Measurements from ENCODE around the gene JADE2. TPM values are rescaled to one million over a fixed set of nuclear protein-coding genes. Genes with fewer than 3 reads are reported as not detected.

JADE2 gene
- total RNA-seq, 6 experiments from 2014 or later: 6.1 to 14.8 (median 8.4) TPM

DNA sequence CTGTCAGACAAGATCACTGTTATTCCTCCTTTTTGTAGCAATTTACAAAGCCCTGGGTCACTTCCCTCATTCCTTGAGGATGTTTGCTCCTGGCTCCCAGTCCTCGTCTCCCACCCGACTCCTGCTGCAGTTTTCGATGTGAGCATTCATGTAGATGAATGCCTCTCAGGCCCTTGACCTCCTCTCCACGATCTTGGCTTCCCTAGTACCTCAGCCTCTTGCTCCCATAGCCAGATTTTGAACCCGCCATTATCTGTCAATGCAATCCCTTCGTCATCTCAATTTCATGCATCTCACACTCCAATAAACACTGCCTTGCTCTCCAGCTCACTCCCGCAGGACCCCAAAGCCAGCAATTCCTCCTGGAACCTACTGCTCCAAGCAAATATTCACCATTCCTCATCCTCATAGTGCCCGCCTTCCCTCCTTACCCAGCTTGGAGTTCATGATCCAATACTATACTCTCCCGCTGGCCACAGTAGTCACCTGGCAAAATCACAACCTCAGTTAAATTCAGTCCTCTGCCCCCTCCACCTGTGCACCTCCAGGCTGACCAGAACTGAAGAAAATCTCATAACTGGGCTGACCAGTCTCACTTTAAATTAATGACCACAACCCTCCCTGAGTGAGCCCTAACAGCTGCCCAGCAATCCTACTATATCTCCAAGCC lies 35.1 kb upstream of the JADE2 start:
- intact Hi-C loops (cut with DNase I): no loop called here
- DNase-seq (peak in 1 of 3 donors; percentile 23), ATAC-seq (peak in 1 of 4 donors; percentile 26)
- no peaks in the 10 kb centered on the region for H3K27me3 ChIP-seq
- no peak overlapping the region for H3K4me3 ChIP-seq
- H3K27ac ChIP-seq: no peak overlapping the region
- 75% methylated on average over 7 of the region's 9 CpGs for WGBS (ENCODE audit: insufficient coverage, low coverage, low lambda C conversion rate, missing lambda C conversion rate)
- no peak for TF ChIP-seq POLR2A (IDR thresholded peaks at IDR 0.05)
- TF ChIP-seq, protein P1, sequence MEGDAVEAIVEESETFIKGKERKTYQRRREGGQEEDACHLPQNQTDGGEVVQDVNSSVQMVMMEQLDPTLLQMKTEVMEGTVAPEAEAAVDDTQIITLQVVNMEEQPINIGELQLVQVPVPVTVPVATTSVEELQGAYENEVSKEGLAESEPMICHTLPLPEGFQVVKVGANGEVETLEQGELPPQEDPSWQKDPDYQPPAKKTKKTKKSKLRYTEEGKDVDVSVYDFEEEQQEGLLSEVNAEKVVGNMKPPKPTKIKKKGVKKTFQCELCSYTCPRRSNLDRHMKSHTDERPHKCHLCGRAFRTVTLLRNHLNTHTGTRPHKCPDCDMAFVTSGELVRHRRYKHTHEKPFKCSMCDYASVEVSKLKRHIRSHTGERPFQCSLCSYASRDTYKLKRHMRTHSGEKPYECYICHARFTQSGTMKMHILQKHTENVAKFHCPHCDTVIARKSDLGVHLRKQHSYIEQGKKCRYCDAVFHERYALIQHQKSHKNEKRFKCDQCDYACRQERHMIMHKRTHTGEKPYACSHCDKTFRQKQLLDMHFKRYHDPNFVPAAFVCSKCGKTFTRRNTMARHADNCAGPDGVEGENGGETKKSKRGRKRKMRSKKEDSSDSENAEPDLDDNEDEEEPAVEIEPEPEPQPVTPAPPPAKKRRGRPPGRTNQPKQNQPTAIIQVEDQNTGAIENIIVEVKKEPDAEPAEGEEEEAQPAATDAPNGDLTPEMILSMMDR (IDR thresholded peaks at IDR 0.05): no peak
- no peaks in the 10 kb centered on the region for H3K36me3 ChIP-seq
- H3K9me3 ChIP-seq: no peaks in the 10 kb centered on the region
- H3K4me1 ChIP-seq: no peaks in the 10 kb centered on the region

DNA sequence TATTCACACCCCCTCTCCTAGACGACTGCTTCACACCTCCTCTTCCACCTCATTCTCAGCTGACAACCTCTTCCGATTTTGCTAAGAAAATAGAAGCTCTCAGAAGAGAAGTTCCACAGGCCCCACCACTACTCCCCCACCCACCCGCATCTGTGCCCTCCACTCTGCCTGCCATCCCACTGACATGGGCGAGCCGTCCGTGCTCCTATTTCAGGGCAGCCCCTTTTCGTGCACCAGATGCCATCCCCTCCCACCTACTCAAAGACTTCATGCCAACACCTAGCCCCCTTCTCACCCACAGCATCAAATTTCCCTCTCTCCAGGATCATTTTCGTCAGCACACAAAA lies 34.6 kb upstream of the JADE2 start:
- Histone ChIP-seq H3K4me1 (no peaks in the 10 kb centered on the region), H3K9me3 (no peaks in the 10 kb centered on the region), H3K4me3 (no peak overlapping the region), H3K27me3 (no peaks in the 10 kb centered on the region), H3K27ac (no peak overlapping the region), H3K36me3 (no peaks in the 10 kb centered on the region)
- DNase-seq (peak in 1 of 3 donors; percentile 18), ATAC-seq (no peak)
- TF ChIP-seq, protein P1 (IDR thresholded peaks at IDR 0.05): no peak
- no peak for TF ChIP-seq POLR2A (IDR thresholded peaks at IDR 0.05)
- intact Hi-C loops (cut with DNase I): no loop called here
- WGBS (ENCODE audit: insufficient coverage, low coverage, low lambda C conversion rate, missing lambda C conversion rate): 81% methylated on average over 8 of the region's 8 CpGs

DNA sequence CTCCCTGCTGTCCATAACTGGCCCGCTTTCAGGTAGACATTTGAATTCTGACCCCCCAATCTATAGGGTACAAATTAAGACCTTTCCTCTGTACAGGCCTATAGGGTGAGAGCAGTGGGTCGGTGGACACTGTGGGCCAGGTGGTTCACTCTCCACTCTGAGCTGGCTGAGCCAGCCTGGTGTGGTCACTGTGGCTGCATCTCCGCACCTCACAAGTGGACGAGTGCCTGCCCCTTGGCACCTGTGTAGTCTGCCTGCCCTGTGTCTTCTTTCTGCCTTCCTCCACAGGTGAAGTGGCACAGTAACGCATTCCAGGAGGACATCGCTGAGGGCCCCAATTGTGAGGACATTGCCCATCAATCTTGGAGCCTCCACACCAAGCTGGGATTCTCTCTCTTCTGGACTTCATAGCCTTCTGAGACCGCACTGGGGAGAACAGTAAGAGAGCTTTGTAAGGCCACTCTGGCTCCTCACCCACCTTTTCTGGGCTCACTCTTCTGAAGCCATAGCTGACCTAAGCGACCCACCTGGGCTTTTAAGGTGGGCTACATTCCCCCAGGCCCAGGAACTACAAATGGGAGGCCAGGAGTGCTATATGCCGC lies 33.5 kb upstream of the JADE2 start:
- DNase-seq (peak in 1 of 3 donors; percentile 28), ATAC-seq (no peak)
- intact Hi-C loops (cut with DNase I): no loop called here
- Histone ChIP-seq H3K4me1 (no peaks in the 10 kb centered on the region), H3K9me3 (no peaks in the 10 kb centered on the region), H3K4me3 (no peak overlapping the region), H3K27ac (no peak overlapping the region), H3K36me3 (no peaks in the 10 kb centered on the region), H3K27me3 (no peaks in the 10 kb centered on the region)
- TF ChIP-seq, protein P1 (IDR thresholded peaks at IDR 0.05): no peak
- TF ChIP-seq POLR2A (IDR thresholded peaks at IDR 0.05): no peak
- WGBS (ENCODE audit: insufficient coverage, low coverage, low lambda C conversion rate, missing lambda C conversion rate): 87% methylated on average over 3 of the region's 9 CpGs

DNA sequence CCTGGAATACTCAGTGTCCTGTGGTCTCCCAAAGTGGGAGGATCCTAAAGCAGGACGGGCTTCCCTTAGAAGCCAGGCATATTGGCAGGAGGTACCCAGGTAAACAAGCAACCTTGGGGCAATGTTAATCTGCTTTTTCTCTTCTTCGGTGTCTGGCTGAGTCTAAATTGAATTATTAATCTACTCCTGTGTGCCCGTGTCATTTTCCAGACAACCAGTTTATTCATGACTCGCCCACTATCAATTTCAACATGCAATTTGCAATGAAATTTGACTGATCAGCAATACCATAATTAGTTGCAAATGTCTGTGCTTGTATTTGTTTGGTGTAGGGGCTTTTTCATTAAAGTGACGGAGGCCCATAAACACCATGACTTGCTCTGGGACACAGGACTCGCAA lies 32.9 kb upstream of the JADE2 start:
- TF ChIP-seq, protein P1 (IDR thresholded peaks at IDR 0.05): no peak
- no peak for TF ChIP-seq POLR2A (IDR thresholded peaks at IDR 0.05)
- DNase-seq: no peak

More for the DNA sequence above, 32.9 kb upstream of the JADE2 start:
- Histone ChIP-seq H3K36me3 (no peaks in the 10 kb centered on the region), H3K27me3 (no peaks in the 10 kb centered on the region), H3K9me3 (no peaks in the 10 kb centered on the region), H3K4me3 (no peak overlapping the region), H3K27ac (no peak overlapping the region), H3K4me1 (no peaks in the 10 kb centered on the region)
- 67% methylated on average over 6 of the region's 6 CpGs for WGBS (ENCODE audit: insufficient coverage, low coverage, low lambda C conversion rate, missing lambda C conversion rate)
- no peak for ATAC-seq
- intact Hi-C loops (cut with DNase I): no loop called here

All from right lobe of liver (tissue), 6 donors.